Measurements from ENCODE around the gene DPP10.

- no peak for TF ChIP-seq SP2 (tag by site-specific recombination; IDR thresholded peaks at IDR 0.05)
- no peak for TF ChIP-seq CTCF (tag by site-specific recombination; IDR thresholded peaks at IDR 0.05)
- TF ChIP-seq ZNF138 (tag by site-specific recombination; IDR thresholded peaks at IDR 0.05; ENCODE audit: borderline replicate concordance), result no peak
- TF ChIP-seq ZSCAN23 (tag by site-specific recombination; IDR thresholded peaks at IDR 0.05), result no peak
- TF ChIP-seq ZNF501 (tag by site-specific recombination; IDR thresholded peaks at IDR 0.05), result no peak
- no peak for TF ChIP-seq ZNF654 (tag by site-specific recombination; IDR thresholded peaks at IDR 0.05; ENCODE audit: low read depth)
- TF ChIP-seq ZNF2 (tag by site-specific recombination; IDR thresholded peaks at IDR 0.05), result no peak
- no peak for TF ChIP-seq TRIM28 (IDR thresholded peaks at IDR 0.05; ENCODE audit: borderline replicate concordance, low read length)
Measured at GRCh38 chr2:115779085-115779632, 1336.7 kb downstream of the DPP10 start.
